HG03439 (cell line): ENCODE measurements around the gene AANAT.
"Not testable (repeated sequence)": the region's sequence is repeated elsewhere in the genome, so short reads cannot be mapped to it uniquely, and the experiment has no call there.

Experiments
- ATAC-seq: cut with Tn5 transposase; IDR thresholded peaks from one replicate; pipeline ENCODE4 v1.9.1; 2021; ENCODE audit warnings: mild to moderate bottlenecking, moderate library complexity; ENCODE audit not compliant: unreplicated experiment

The AANAT gene

GRCh38 chr17:76502341-76503211, 35.2 kb downstream of the AANAT start:
- no peak for ATAC-seq

GRCh38 chr17:76504117-76504516, 36.7 kb downstream of the AANAT start:
- no peak for ATAC-seq

GRCh38 chr17:76506408-76507345, 39.3 kb downstream of the AANAT start:
- no peak for ATAC-seq

- not testable (repeated sequence) for ATAC-seq
Observed at GRCh38 chr17:76508472-76509063, 41.2 kb downstream of the AANAT start.

- ATAC-seq = no peak
Observed at GRCh38 chr17:76510831-76511244, 43.4 kb downstream of the AANAT start.

- no peak for ATAC-seq
Observed at GRCh38 chr17:76511668-76512365, 44.4 kb downstream of the AANAT start.

- ATAC-seq = no peak
Observed at GRCh38 chr17:76512366-76513305, 45.2 kb downstream of the AANAT start.

- no peak for ATAC-seq
Observed at GRCh38 chr17:76513306-76513692, 45.9 kb downstream of the AANAT start.

GRCh38 chr17:76514355-76514754, 47.0 kb downstream of the AANAT start:
- not testable (repeated sequence) for ATAC-seq

GRCh38 chr17:76515274-76515949, 48.0 kb downstream of the AANAT start:
- ATAC-seq = no peak

GRCh38 chr17:76517638-76518038, 50.2 kb downstream of the AANAT start:
- no peak for ATAC-seq

GRCh38 chr17:76519048-76519966, 51.9 kb downstream of the AANAT start:
- no peak for ATAC-seq
